Breast epithelium (tissue), 3 donors: Measurements from ENCODE around the gene BTN1A1.

Experiments
- POLR2AphosphoS5 ChIP-seq, 3 donors: sonication (generic); formaldehyde crosslinking; IDR thresholded peaks; one replicate each; pipeline ENCODE4 v1.6.1; 2017; ENCODE audit warnings: antibody characterized with exemption in 3 of 3
- TF ChIP-seq, protein P1 (sequence below), 3 donors: fragments of 450-650 bp; IDR thresholded peaks; one replicate each; pipeline ENCODE4 v1.5.1; 2016 to 2017; ENCODE audit warnings: antibody characterized with exemption in 3 of 3, mild to moderate bottlenecking in 3 of 3, moderate library complexity in 3 of 3

- TF ChIP-seq, protein P1, sequence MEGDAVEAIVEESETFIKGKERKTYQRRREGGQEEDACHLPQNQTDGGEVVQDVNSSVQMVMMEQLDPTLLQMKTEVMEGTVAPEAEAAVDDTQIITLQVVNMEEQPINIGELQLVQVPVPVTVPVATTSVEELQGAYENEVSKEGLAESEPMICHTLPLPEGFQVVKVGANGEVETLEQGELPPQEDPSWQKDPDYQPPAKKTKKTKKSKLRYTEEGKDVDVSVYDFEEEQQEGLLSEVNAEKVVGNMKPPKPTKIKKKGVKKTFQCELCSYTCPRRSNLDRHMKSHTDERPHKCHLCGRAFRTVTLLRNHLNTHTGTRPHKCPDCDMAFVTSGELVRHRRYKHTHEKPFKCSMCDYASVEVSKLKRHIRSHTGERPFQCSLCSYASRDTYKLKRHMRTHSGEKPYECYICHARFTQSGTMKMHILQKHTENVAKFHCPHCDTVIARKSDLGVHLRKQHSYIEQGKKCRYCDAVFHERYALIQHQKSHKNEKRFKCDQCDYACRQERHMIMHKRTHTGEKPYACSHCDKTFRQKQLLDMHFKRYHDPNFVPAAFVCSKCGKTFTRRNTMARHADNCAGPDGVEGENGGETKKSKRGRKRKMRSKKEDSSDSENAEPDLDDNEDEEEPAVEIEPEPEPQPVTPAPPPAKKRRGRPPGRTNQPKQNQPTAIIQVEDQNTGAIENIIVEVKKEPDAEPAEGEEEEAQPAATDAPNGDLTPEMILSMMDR (IDR thresholded peaks at IDR 0.05), result no peak
- TF ChIP-seq POLR2AphosphoS5 (IDR thresholded peaks at IDR 0.05), result no peak
Observed at GRCh38 chr6:26475823-26476729, 24.0 kb upstream of the BTN1A1 start.
